Activated CD4-positive, alpha-beta T cell treated with anti-CD3 and anti-CD28 coated beads, Interleukin-2, Interleukin-4, amounts not matched to agents 100 ng/mL and 50 ng/mL, durations not matched to agents 16 hours and 8 hours (primary cell): ENCODE data around the gene CTAGE6.
"Not testable (repeated sequence)": the region's sequence is repeated elsewhere in the genome, so short reads cannot be mapped to it uniquely, and the experiment has no call there.

ENCODE experiments used
- DNase-seq: peaks from one replicate; pipeline ENCODE4 v3.0.0-alpha.2; 2020; ENCODE audit warnings: low spot score

Gene CTAGE6

DNA sequence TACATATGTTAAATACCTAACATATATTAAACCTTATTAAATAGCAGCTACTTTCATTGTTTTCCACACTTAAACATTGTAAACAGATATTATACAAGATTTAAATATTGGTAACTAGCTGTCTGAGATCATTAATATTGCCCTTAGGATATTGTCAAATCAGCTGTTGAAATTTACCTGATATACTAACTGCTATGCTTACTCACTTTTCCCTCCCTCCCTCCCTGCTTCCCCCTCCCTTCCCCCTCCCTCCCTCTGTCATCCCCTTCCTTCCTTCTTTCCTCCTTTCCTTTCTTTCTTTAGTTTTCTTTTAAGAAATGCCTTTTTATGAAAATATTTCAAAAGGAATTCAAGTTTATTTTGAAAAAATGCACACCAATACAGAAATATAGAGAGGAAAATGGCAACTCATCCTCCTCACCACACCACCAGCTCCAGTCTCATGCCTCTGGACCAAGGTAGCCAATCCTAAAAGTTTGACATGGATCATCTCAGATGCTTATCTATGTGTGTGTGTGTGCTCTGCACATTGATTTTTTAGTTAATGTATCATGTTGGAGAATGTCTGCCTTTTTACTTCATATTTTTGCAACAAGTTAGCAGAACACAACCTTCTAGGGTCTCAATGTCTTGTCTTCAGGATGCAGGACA lies 41.8 kb downstream of the CTAGE6 start:
- DNase-seq = not testable (repeated sequence)

DNA sequence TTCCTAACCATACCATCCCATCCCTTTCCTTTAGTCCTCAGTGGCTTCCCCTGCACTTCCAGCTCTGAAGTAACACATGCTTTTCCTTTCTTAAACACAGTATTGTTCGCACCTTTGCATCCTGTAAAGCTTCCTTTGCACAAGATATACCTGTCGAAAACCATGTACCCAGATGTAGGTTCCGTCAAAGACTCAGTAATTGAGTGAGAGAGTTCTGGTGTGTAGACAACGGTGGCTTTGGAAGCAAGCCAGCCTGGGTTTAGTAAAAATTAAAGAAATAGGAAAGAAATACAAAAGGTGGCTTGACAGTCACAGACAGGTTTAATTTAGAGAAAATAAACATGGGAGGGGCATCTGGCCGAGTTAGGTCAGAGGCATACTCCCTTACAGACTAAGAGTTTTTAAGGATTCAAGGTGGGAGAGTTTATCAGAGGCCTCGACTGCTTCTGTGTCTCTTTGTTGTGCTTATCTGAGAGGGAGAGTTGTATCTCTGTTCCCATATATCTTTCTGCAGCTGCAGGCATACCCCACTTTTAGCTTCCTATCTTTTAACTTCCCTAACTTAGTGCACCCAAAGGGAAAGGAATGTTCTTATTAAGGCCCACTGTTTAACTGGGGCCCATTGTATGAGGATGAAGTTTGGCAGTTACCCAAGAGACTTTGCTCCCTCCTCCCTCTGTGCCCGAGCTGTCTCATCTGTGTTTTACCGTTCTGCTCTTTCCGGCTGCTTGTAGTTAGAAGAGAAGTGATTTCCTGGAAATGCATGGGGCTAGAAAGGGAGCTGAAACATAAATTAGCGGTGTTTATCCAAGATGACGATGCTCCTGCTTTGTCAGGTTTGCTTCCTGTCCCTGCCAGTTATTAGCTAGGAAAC lies 42.7 kb downstream of the CTAGE6 start:
- not testable (repeated sequence) for DNase-seq

DNA sequence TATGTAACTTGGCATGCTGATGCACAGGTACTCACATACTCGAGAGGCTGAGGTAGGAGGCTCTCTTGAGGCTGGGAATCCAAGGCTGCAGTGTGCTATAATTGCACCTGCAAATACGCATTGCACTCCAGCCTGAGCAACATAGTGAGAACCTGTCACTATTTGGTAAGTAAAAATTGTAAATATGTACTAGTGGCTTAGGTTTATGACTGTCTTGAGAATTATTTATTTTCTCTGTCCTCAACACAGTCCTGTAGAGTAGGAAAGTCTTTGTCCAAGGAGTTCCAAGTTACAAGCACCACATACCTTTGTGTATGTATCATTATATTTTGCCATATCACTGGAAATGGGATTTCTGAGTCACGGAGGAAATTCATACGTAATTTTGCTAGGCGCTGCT lies 45.1 kb downstream of the CTAGE6 start:
- not testable (repeated sequence) for DNase-seq

DNA sequence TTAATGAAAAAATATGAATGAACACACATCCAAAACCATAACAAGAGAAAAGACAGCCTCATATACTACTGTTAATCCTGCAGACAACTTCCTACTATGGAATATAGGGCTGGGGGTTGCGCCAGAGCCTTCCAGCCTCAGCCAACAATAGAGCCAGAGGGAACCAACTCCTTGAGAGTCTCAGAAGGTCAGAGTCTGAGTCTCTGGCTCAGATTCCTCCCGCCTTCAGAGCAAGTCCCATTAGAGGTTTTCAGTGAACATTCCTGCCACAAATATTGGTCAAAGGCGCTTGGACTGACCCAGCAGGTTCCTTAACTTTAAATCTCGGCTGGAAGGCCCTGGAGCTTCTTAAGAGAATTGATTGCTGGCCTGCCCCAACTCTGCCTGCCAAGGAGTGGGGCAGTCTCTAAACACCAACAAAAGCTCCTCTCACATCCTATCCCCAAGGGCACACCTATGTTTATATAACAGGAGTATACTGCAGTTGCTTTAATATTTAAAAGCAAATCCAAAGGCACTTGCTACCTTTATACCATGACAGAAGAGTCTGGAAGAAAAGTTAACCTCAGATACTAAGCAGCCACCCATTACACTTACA lies 45.7 kb downstream of the CTAGE6 start:
- not testable (repeated sequence) for DNase-seq

DNA sequence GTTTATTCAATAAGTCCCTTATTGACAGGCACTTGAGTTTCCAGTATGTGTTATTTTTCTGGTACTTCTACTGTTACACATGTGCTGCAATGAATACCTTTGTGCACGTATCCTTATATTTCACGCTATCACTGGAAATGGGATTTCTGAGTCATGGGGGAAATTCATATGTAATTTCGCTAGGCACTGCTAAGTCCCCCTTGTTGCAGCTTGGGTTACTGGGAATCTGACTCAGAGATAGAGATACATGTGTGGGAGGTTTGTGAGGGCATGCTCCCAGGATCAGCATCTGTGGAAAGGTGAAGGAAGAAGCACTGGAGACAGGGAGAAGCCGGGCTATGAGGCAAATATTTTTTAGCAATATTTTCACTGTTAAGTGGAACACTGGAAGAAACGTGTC lies 47.6 kb downstream of the CTAGE6 start:
- DNase-seq = not testable (repeated sequence)
